GM23248 (cell line): ENCODE results near the gene STXBP3. TPM values are rescaled to one million over a fixed set of nuclear protein-coding genes. Genes with fewer than 3 reads are reported as not detected.

ENCODE experiments used
- DNase-seq: peaks from one replicate; pipeline ENCODE4 v3.0.0-alpha.2; 2015
- H2AFZ ChIP-seq: fragments of 200-600 bp; sonication (generic); 2 replicates; pipeline ENCODE4 v1.6.1; 2016; ENCODE audit warnings: antibody characterized with exemption
- H3F3A ChIP-seq: fragments of 200-600 bp; sonication (generic); 2 replicates; pipeline ENCODE4 v1.6.1; 2016; ENCODE audit warnings: mild to moderate bottlenecking, antibody characterized with exemption, mixed run types; ENCODE audit not compliant: insufficient read depth
- H3K27ac ChIP-seq: fragments of 200-600 bp; sonication (generic); 2 replicates; pipeline ENCODE4 v1.5.1; 2016; ENCODE audit warnings: mild to moderate bottlenecking
- H3K27me3 ChIP-seq: fragments of 200-600 bp; sonication (generic); replicated peaks from 2 replicates; pipeline ENCODE4 v1.6.1; 2016; ENCODE audit warnings: mild to moderate bottlenecking; ENCODE audit not compliant: insufficient read depth
- H3K36me3 ChIP-seq: fragments of 200-600 bp; sonication (generic); 2 replicates; pipeline ENCODE4 v1.6.1; 2016; ENCODE audit warnings: low read depth, mild to moderate bottlenecking
- H3K4me1 ChIP-seq: fragments of 200-600 bp; sonication (generic); 2 replicates; pipeline ENCODE4 v1.6.1; 2016; ENCODE audit warnings: mild to moderate bottlenecking; ENCODE audit not compliant: insufficient read depth
- H3K4me2 ChIP-seq: fragments of 200-600 bp; sonication (generic); one replicate; pipeline ENCODE4 v1.6.1; 2016; ENCODE audit warnings: mild to moderate bottlenecking; ENCODE audit not compliant: unreplicated experiment
- H3K4me3 ChIP-seq: fragments of 200-600 bp; sonication (generic); 2 replicates; pipeline ENCODE4 v1.5.1; 2016; ENCODE audit warnings: mild to moderate bottlenecking
- H3K79me2 ChIP-seq: fragments of 200-600 bp; sonication (generic); 2 replicates; pipeline ENCODE4 v1.6.1; 2016; ENCODE audit warnings: mild to moderate bottlenecking; ENCODE audit not compliant: insufficient read depth
- H3K9ac ChIP-seq: fragments of 200-600 bp; sonication (generic); 2 replicates; pipeline ENCODE4 v1.6.1; 2016; ENCODE audit warnings: mild to moderate bottlenecking
- H3K9me2 ChIP-seq: fragments of 200-600 bp; sonication (generic); 2 replicates; pipeline ENCODE4 v1.6.1; 2016; ENCODE audit warnings: mixed run types, mild to moderate bottlenecking, moderate library complexity; ENCODE audit not compliant: insufficient read depth
- H3K9me3 ChIP-seq: fragments of 200-600 bp; sonication (generic); one replicate; pipeline ENCODE4 v1.6.1; 2017; ENCODE audit warnings: low read depth
- H4K20me1 ChIP-seq: fragments of 200-600 bp; sonication (generic); 2 replicates; pipeline ENCODE4 v1.6.0; 2016; ENCODE audit not compliant: insufficient read depth
- EZH2 ChIP-seq: fragments of 200-600 bp; sonication (generic); IDR thresholded peaks from 2 replicates; pipeline ENCODE4 v1.6.1; 2018; ENCODE audit warnings: antibody characterized with exemption, mild to moderate bottlenecking; ENCODE audit not compliant: insufficient read depth, poor library complexity, severe bottlenecking
- EZH2phosphoT487 ChIP-seq: fragments of 200-600 bp; sonication (generic); IDR thresholded peaks from 2 replicates; pipeline ENCODE4 v1.6.1; 2018; ENCODE audit warnings: antibody characterized with exemption, moderate library complexity, mild to moderate bottlenecking, low read depth; ENCODE audit not compliant: insufficient read depth
- WGBS, 2 experiments: methylation state at CpG; one replicate each; pipeline ENCODE4 v1.1.6; 2015 to 2017; ENCODE audit warnings: low lambda C conversion rate in 2 of 2, low coverage in 1 of 2; ENCODE audit errors: missing lambda C conversion rate in 2 of 2; 5-methylcytosine and 5-hydroxymethylcytosine counted together
- in situ Hi-C: fragments of 300-500 bp; cut with MboI; formaldehyde crosslinking; loops from 2 replicates; pipeline ENCODE4 v1.15.0; 2020
- polyA plus RNA-seq: library from polyadenylated mRNA; unstranded; fragments of >200 nt; fragmentation: Nextera tagmentation; extraction: Ambion mirVana; gene quantifications from 2 replicates; pipeline ENCODE4 v1.2.1, GENCODE V29; 2016
- total RNA-seq: library from RNA; depleted of rRNA; stranded (reverse); fragments of >200 nt; shearing (Covaris generic); gene quantifications from 2 replicates; pipeline ENCODE4 v1.2.3, GENCODE V29; 2014; rRNA removed

Gene STXBP3
- total and polyA plus RNA-seq, 2 experiments from 2014 or later = 42.3 to 43.7 TPM

GRCh38 chr1:108856994-108857393 is 110.5 kb downstream of the STXBP3 start, which contains the start of gene AKNAD1:
TSS of gene AKNAD1 (minus strand) at chr1:108857094. CDS start at chr1:108852664, 4,430 bp downstream.
- peaks cover 10% of the 10 kb centered on the region; the same call in 1 of the 2 replicates for H3F3A ChIP-seq
- in situ Hi-C loops = no loop called here
- no peak within 1 kb of the TSS for H2AFZ ChIP-seq
- no peaks in the 10 kb centered on the region for H3K79me2 ChIP-seq
- no peaks in the 10 kb centered on the region for H4K20me1 ChIP-seq
- H3K27me3 ChIP-seq = no peaks in the 10 kb centered on the region
- no peak within 1 kb of the TSS for H3K4me3 ChIP-seq
- H3K9me2 ChIP-seq = no peaks in the 10 kb centered on the region
- no peak for TF ChIP-seq EZH2
- TF ChIP-seq EZH2phosphoT487 = no peak
- no peak within 1 kb of the TSS for H3K9ac ChIP-seq
- no peak within 1 kb of the TSS for H3K27ac ChIP-seq
- H3K36me3 ChIP-seq = no peaks in the 10 kb centered on the region
- WGBS, 2 experiments = 45 to 47% methylated on average over 1 of the region's 1 CpG
- no peak for DNase-seq
- peaks cover 22% of the 10 kb centered on the region for H3K4me1 ChIP-seq
- no peak within 1 kb of the TSS for H3K4me2 ChIP-seq
- no peaks in the 10 kb centered on the region for H3K9me3 ChIP-seq

- Histone ChIP-seq H3F3A (peaks cover 10% of the 10 kb centered on the region; the same call in 1 of the 2 replicates), H2AFZ (0 out of 2 replicates have a peak overlapping the region, but pooled peaks have one; percentile 6), H3K79me2 (no peaks in the 10 kb centered on the region), H3K9ac (no peak overlapping the region), H3K9me2 (no peaks in the 10 kb centered on the region), H4K20me1 (no peaks in the 10 kb centered on the region), H3K4me2 (no peak overlapping the region), H3K27ac (no peak overlapping the region), H3K36me3 (no peaks in the 10 kb centered on the region), H3K27me3 (no peaks in the 10 kb centered on the region), H3K9me3 (no peaks in the 10 kb centered on the region), H3K4me1 (peaks cover 12% of the 10 kb centered on the region), H3K4me3 (no peak overlapping the region)
- in situ Hi-C loops = no loop called here
- no peak for DNase-seq
- 50 to 52% methylated on average over 6 of the region's 6 CpGs for WGBS, 2 experiments
- no peak for TF ChIP-seq EZH2phosphoT487
- TF ChIP-seq EZH2 = no peak
Observed at GRCh38 chr1:108858230-108858950, 111.9 kb downstream of the STXBP3 start.

Other genes starting within 250 kb of the STXBP3 start
- gene EEIG2, start 186.6 kb upstream of the STXBP3 start, total RNA-seq = 5.4 and 6.4 TPM in 2 replicates
- gene EEIG2, start 186.6 kb upstream of the STXBP3 start, polyA plus RNA-seq = 0.70 and 1.0 TPM in 2 replicates
- 2.4 and 7.2 TPM in 2 replicates for gene HENMT1, start 85.6 kb upstream of the STXBP3 start, total RNA-seq
- gene HENMT1, start 85.6 kb upstream of the STXBP3 start, polyA plus RNA-seq = 6.3 and 7.6 TPM in 2 replicates
- 9.7 and 10.9 TPM in 2 replicates for gene PRPF38B, start 54.4 kb upstream of the STXBP3 start, total RNA-seq
- 21.3 and 25.6 TPM in 2 replicates for gene PRPF38B, start 54.4 kb upstream of the STXBP3 start, polyA plus RNA-seq
- not detected in 2 replicates for gene FNDC7, start 33.8 kb upstream of the STXBP3 start, total RNA-seq
- not detected in 2 replicates for gene FNDC7, start 33.8 kb upstream of the STXBP3 start, polyA plus RNA-seq
- gene AKNAD1, start 110.4 kb downstream of the STXBP3 start, total RNA-seq = not detected in 2 replicates
- gene AKNAD1, start 110.4 kb downstream of the STXBP3 start, polyA plus RNA-seq = not detected in 2 replicates
- gene GPSM2, start 130.3 kb downstream of the STXBP3 start, total RNA-seq = 18.2 and 19.6 TPM in 2 replicates
- 13.6 and 15.5 TPM in 2 replicates for gene GPSM2, start 130.3 kb downstream of the STXBP3 start, polyA plus RNA-seq
- gene CLCC1, start 216.8 kb downstream of the STXBP3 start, total RNA-seq = 35.3 and 58.0 TPM in 2 replicates
- 34.9 and 36.8 TPM in 2 replicates for gene CLCC1, start 216.8 kb downstream of the STXBP3 start, polyA plus RNA-seq